GM12878 (cell line): ENCODE results near the gene CST6. TPM values are rescaled to one million over a fixed set of nuclear protein-coding genes. Genes with fewer than 3 reads are reported as not detected.

ENCODE experiments used
- ATAC-seq: fragments of 200-7000 bp; cut with Tn5 transposase; 3 replicates; pipeline ENCODE4 v1.9.1; 2020; ENCODE audit warnings: mild to moderate bottlenecking, moderate library complexity
- BruUV-seq: library from RNA; stranded (reverse); fragments of 400-500 nt; replicated peaks from 2 replicates; lab custom pipeline; 2021; lab: Mats Ljungman, UMichigan
- CTCF ChIA-PET: fragments of 300-600 bp; sonication (Branson Sonifier 250); formaldehyde crosslinking; extraction: SDS; loops from one replicate; lab custom pipeline; 2021; ENCODE audit warnings: inconsistent platforms; lab: Yijun Ruan, JAX
- POLR2A ChIA-PET: fragments of 350-600 bp; formaldehyde crosslinking; extraction: SDS; loops from one replicate; lab custom pipeline; 2021; ENCODE audit warnings: inconsistent platforms; lab: Charles Lee
- RAD21 ChIA-PET: fragments of 300-600 bp; sonication (Branson Sonifier 250); formaldehyde crosslinking; loops from one replicate; lab custom pipeline; 2023; ENCODE audit warnings: antibody characterized with exemption; ENCODE audit not compliant: unreplicated experiment; lab: Charles Lee
- SMC1A ChIA-PET: fragments of 300-600 bp; sonication (Branson Sonifier 250); formaldehyde crosslinking; loops from one replicate; lab custom pipeline; 2023; ENCODE audit not compliant: unreplicated experiment, uncharacterized antibody; lab: Charles Lee
- DNase-seq: peaks from one replicate; pipeline ENCODE4 v3.0.0-alpha.2; 2011; ENCODE audit warnings: low read depth, low spot score
- FAIRE-seq: peaks from 3 replicates; lab custom pipeline; 2011; peaks lifted over from hg19 to GRCh38; lab: Jason Lieb, UNC
- H2AFZ ChIP-seq: 2 replicates; pipeline ENCODE4 v1.6.0; 2011; ENCODE audit warnings: low read depth, low read length, control low read depth; ENCODE audit not compliant: control insufficient read depth
- H3K27ac ChIP-seq: 2 replicates; pipeline ENCODE4 v1.5.1; 2011; ENCODE audit warnings: control low read depth; ENCODE audit not compliant: control insufficient read depth, insufficient read depth
- H3K27me3 ChIP-seq, 2 experiments: replicated peaks in 1 of 2; 2 replicates each; pipeline versions ENCODE4 v1.6.0 to v1.6.1; 2011; ENCODE audit warnings: low read length in 1 of 2; ENCODE audit not compliant: control insufficient read depth in 2 of 2, insufficient read depth in 2 of 2
- H3K36me3 ChIP-seq, 2 experiments: 2 replicates each; pipeline ENCODE4 v1.5.1; 2011; ENCODE audit warnings: low read length in 1 of 2; ENCODE audit not compliant: control insufficient read depth in 2 of 2, insufficient read depth in 2 of 2
- H3K4me1 ChIP-seq: 2 replicates; pipeline ENCODE4 v1.6.1; 2011; ENCODE audit warnings: mild to moderate bottlenecking, low read length, moderate library complexity, mixed read lengths; ENCODE audit not compliant: control insufficient read depth, insufficient read depth
- H3K4me2 ChIP-seq: 2 replicates; pipeline ENCODE4 v1.6.0; 2011; ENCODE audit warnings: control low read depth; ENCODE audit not compliant: control insufficient read depth, insufficient read depth
- H3K4me3 ChIP-seq: fragments of 200-600 bp; sonication (generic); 2 replicates; pipeline ENCODE4 v1.5.1; 2016
- H3K79me2 ChIP-seq: 2 replicates; pipeline ENCODE4 v1.6.0; 2011; ENCODE audit warnings: low read length; ENCODE audit not compliant: control insufficient read depth, insufficient read depth
- H3K9ac ChIP-seq: 2 replicates; pipeline ENCODE4 v1.8.0; 2011; ENCODE audit warnings: low read length, control low read depth, mixed read lengths; ENCODE audit not compliant: control insufficient read depth, insufficient read depth
- H3K9me3 ChIP-seq: replicated peaks from 3 replicates; pipeline ENCODE4 v1.5.1; 2011; ENCODE audit warnings: mild to moderate bottlenecking, low read length; ENCODE audit not compliant: control insufficient read depth, insufficient read depth
- H4K20me1 ChIP-seq: 2 replicates; pipeline ENCODE4 v1.6.0; 2011; ENCODE audit not compliant: control insufficient read depth, insufficient read depth
- CBX5 ChIP-seq: sonication (generic); IDR thresholded peaks from 2 replicates; pipeline ENCODE4 v1.6.1; 2016; ENCODE audit warnings: low read depth, moderate library complexity, mild to moderate bottlenecking, inconsistent platforms
- E4F1 ChIP-seq: fragments of 450-650 bp; IDR thresholded peaks from 2 replicates; pipeline ENCODE4 v1.6.1; 2018; ENCODE audit warnings: borderline replicate concordance, mild to moderate bottlenecking; ENCODE audit not compliant: partially characterized antibody
- POLR2A ChIP-seq: IDR thresholded peaks from 2 replicates; pipeline ENCODE4 v1.6.1; 2011; ENCODE audit warnings: low read depth, mild to moderate bottlenecking, low read length
- ZBED1 ChIP-seq: IDR thresholded peaks from 2 replicates; pipeline ENCODE4 v1.6.1; 2016; ENCODE audit warnings: borderline replicate concordance
- WGBS: methylation state at CpG from one replicate; pipeline ENCODE4 v1.1.6; 2016; ENCODE audit warnings: low lambda C conversion rate; ENCODE audit not compliant: insufficient replicate concordance, insufficient coverage; ENCODE audit errors: missing lambda C conversion rate; 5-methylcytosine and 5-hydroxymethylcytosine counted together
- in situ Hi-C: fragments of 300-500 bp; cut with MboI; formaldehyde crosslinking; loops from 9 replicates; pipeline ENCODE4 v1.14.3; 2018; ENCODE audit warnings: mixed read lengths
- intact Hi-C: fragments of 100-400 bp; cut with micrococcal nuclease; formaldehyde crosslinking; loops from one replicate; pipeline ENCODE4 v1.14.2; 2022; ENCODE audit not compliant: unreplicated experiment
- polyA plus RNA-seq, 11 experiments: library from polyadenylated mRNA; depleted of rRNA in 4 of 11; unstranded in 6 of 11; stranded (reverse) in 5 of 11; fragments of >200 nt; fragmentation: Nextera tagmentation in 4 of 11; fragmentation: Illumina TruSeq in 1 of 11; extraction: Ambion mirVana in 4 of 11; extraction: Trizol in 1 of 11; gene quantifications; 1 replicate in 1 of 11; 2 replicates in 10 of 11; pipeline versions ENCODE4 v1.2.1 to v1.2.3, GENCODE V29; 2011 to 2016; ENCODE audit warnings: inconsistent platforms in 2 of 11, missing spikeins in 2 of 11, low read depth in 1 of 11
- total RNA-seq, 4 experiments: library from RNA; depleted of rRNA in 3 of 4; stranded (reverse); fragments of >200 nt in 3 of 4; fragmentation: Illumina TruSeq in 1 of 4; extraction: Trizol in 1 of 4; gene quantifications; 2 replicates each; pipeline versions ENCODE4 v1.2.1 to v1.2.3, GENCODE V29; 2013 to 2021

The CST6 gene
- total and polyA plus RNA-seq, 10 of the 15 experiments (the other 5 are each of a cell fraction or from before 2014, with no cell fraction given), result not detected

GRCh38 chr11:65978391-65979238 lies 33.2 kb upstream of the CST6 start:
- ChIA-PET RAD21 (no interaction called here), SMC1A (no interaction called here), POLR2A (interaction anchor here (0.5 to 0.6 kb wide), 2 partner anchors 18 to 141 kb away, joined by 4 to 5 read pairs; no protein-coding TSS in a partner anchor)

More at GRCh38 chr11:65978391-65979238, 33.2 kb upstream of the CST6 start:
- intact Hi-C loops, result no loop called here
- 91% methylated on average over 30 of the region's 34 CpGs for WGBS
- H3K27ac ChIP-seq, result no peak overlapping the region
- no peak overlapping the region for H2AFZ ChIP-seq
- no peaks in the 10 kb centered on the region for H3K9me3 ChIP-seq
- ATAC-seq (no peak), DNase-seq (no peak), FAIRE-seq (no peak)
- H3K27me3 ChIP-seq, result no peaks in the 10 kb centered on the region
- BruUV-seq, result no TSS peak
- CTCF ChIA-PET, result interaction anchor here (1.7 kb wide), 1 partner anchor 94 kb away, joined by 4 read pairs; no protein-coding TSS in a partner anchor
- in situ Hi-C loops, result no loop called here
- TF ChIP-seq POLR2A, result peak; percentile 54
- no peak for TF ChIP-seq ZBED1
- TF ChIP-seq E4F1, result no peak
- TF ChIP-seq CBX5, result no peak
- no peaks in the 10 kb centered on the region for H3K4me1 ChIP-seq
- H4K20me1 ChIP-seq, result no peaks in the 10 kb centered on the region
- H3K79me2 ChIP-seq, result no peaks in the 10 kb centered on the region
- H3K36me3 ChIP-seq, result peaks cover 2 to 20% of the 10 kb centered on the region in 2 experiments; a peak in 3 of 4 replicates
- no peak overlapping the region for H3K9ac ChIP-seq
- H3K4me3 ChIP-seq, result no peak overlapping the region
- no peak overlapping the region for H3K4me2 ChIP-seq
